ENCODE measurements around the gene CPEB4.
A peak's percentile ranks its signal among the peaks of the same experiment; 100 is the strongest.

Gene CPEB4

DNA sequence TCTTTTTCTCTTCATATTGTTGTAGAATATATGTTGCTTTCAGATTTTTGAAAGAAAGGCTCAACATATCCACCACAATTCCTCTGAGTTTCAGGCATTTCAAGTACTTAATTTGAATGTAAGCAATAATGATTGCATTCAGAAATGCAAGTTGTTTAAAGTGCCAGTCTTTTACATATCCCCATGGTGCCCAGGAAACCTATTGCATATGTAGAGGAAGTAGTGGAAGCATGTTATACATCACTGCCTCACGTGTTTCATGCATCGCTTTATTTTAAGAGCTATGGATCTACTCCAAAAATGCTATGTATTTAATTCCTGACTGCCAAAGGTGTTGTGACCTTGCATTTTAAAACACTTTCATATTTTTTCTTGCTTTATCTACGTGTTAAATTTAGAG is 28.1 kb downstream of the CPEB4 start:
- no peak for DNase-seq

DNA sequence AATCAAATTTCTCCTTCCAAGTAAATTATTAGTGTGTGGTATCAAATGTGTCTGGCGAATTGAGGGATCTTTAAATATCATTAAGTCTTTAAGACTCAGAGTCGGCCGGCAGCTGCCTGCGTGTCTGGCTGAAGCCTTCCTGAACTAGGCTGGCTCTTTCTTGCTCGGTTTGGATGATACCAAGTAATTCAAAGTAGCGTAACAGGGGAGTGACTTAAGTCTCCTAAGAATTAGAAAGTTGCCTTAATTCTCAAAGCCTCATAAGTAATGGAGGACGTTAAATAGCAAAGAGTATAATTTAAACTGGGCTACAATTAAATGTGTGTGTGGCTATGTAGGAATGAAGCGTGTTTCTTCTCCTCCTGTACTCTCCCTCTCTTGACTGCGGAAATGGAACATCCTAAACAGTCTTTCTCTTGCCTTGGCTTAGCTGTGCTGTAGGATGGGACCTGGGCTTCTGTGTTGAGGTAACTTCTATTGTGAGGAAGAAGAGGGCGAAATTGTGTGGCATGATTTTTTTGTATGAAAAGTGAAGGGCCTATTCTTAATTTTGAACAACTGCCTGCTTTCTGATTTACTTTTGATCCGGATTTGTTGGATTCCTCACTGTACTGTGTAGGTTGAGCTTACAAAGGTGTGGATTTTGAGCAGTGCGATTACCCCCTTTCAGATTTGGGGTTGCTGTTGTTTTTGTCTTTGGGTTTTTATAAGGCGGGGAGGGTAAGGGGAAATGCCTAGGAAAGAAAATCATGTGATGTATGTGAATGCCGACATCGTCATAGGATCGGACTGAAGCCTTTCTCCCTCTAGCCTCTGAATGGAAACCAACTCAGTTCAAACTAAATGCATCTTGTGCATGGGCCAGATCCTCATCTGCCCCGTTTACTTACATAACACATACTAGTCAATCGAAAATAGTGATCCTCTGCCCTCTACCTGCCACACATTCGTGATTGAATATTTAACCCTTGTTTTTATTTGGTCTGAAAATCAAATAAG is 29.9 kb downstream of the CPEB4 start:
- peak; percentile 66 to 84 for DNase-seq

DNA sequence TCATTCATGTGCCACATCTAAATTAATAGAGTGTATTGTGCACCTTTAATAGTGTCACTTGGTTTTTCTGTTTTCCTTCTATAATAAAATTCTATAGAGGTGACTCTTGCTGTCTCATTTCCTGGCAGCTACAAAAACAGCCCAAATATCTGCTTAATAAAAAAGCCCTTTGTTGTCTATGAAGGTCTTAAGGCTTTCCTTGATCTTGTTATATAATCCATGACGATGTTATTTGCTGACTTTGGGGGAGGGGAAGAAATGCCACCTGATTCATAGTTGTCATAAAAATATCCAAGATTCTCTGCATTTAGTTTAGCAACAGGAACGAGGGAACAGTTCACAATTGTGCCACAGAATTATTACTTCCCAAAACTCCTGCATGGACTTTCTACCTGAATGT is 31.3 kb downstream of the CPEB4 start:
- DNase-seq, result peak in 1 of 2 donors; percentile 10

DNA sequence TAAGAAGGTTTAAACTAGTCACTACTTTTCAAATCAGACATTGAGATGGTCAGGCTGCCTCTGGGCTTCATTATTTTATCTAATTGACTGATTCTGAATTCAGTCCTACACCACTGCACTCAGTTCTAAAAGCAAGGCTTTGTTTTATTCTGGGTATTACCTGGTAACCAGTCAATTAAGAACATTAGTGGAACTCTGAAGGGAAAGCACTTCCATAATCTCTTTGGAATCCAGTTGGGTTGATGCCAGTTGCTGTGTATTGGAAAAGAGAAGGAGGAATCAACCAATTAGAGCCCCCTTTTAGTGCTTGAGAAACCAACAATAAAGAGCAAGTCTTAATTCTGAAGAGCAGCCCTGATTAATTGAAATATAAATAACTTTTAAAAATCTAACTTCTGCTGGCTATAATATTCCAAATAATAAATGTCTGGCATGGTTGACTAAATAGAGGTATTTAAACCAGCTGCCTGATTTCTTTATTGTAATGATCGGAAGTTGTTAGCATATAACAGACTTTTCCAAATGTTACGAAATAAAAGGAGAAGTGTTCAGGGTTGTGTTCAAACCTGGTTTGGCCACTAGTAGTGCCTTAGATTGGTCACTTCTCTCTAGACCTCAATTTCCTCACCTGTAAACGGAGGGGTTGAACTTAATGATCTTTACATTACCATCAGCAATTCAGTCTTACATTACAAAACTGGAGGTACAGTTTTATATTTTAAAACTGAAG is 32.0 kb downstream of the CPEB4 start:
- DNase-seq, result no peak

DNA sequence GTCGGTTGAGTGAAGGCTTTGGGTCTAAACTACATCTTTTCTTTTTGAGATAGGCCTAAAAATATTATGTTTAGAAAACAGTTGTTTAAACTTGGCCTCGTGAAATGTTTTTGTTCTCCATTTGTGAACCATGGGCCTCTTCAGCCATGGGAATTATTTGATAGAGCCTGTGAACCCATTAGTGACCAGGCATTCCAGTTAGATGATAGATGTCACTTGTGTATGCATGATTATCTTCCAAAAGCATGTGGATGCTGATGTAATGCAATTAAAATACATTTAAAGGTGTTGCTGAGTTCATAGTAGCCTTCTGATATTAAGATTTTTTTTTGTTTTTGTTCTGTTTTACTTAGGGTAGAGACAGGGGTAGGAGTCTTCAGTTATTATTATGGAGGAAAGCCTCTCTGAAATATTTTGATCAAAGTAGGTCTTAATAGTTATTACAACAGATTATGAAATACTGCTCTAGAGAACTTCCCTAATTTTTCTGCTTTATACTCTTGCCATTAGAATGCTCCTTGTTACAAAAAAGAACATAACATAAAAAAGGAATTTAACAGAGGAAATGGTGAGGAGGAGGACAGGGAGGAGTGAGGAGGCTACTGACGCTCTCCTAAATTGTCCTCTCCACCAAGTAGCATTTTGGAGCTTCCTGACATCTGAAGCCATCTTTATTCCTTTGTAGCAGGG is 32.9 kb downstream of the CPEB4 start:
- DNase-seq, result no peak

DNA sequence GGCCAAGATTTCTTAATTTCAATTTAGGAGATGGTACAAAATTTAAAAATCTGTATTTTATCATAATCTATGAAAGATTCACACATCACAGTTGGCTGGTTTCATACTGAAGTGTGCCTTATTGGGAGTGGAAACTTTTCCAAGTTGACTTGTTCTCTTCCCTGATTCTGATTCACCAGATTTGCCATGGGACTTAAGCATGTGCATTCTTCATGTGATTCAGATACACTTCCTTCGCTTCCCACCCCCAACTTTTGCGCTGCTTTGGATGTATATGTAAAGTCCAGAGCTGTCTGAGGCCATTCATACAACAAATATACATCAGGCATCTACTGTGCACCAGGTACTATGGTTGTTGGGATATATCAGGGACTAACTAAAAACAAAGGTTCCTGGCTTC is 34.4 kb downstream of the CPEB4 start:
- no peak for DNase-seq

DNA sequence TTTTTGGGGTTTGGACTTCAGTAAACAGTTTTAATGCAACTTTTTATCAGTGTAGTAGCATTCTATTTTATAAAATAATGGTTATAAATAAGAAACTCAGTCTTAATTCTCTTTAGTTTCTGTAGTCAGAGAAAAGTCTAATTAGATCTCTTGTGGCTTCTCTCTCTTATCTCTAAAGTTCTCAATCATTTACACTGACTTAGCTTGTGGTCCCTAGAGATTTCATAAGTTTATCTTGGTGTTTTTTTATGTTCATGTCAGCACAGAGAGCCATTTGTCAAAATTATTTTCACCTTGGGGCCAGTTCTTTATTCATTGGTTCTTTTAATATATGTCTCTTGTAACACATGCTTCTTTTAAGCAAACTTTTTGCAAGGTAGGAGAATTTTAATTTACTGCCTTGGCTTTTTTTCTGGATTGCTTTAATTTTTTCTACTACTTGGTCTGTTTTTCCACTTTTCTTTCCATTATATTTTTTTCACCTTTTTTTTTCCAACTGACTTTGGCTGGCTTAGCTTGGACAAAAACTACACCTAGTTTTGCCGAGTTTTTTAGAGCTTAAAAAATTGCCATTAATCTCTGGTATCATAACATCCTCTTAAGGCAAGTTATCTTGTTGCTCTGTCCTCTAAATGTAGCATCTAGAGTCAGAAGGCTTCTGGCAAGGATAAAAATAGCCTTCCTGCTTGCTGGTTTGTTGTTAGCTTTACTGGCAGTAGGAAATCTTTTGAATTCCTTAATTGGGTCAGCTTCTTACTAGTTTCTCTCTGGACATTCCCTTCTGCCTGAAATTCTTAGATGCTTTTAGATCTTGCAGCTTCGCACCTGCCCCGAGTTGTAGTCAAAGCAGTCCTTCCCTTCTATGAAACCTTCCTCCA is 35.3 kb downstream of the CPEB4 start:
- no peak for DNase-seq

DNA sequence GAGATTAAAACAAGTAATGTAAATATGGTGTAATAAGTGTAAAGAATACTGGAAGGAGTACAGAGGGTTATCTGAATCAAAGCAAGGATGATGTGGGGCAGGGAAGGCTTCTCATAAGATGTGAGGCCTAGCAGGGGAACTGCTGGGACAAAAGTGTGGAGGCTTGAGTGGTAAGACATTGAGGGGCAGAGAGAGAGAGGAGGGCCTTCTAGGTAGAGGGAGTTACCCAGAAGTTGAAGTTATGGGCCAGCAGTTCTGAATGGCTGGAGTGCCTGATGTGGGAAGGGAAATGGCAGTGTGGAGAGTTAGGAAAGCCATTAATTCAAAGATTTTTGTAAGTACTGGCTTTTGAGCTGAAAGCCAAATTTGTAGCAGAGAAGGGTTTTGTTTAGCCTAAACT is 36.8 kb downstream of the CPEB4 start:
- DNase-seq, result no peak

DNA sequence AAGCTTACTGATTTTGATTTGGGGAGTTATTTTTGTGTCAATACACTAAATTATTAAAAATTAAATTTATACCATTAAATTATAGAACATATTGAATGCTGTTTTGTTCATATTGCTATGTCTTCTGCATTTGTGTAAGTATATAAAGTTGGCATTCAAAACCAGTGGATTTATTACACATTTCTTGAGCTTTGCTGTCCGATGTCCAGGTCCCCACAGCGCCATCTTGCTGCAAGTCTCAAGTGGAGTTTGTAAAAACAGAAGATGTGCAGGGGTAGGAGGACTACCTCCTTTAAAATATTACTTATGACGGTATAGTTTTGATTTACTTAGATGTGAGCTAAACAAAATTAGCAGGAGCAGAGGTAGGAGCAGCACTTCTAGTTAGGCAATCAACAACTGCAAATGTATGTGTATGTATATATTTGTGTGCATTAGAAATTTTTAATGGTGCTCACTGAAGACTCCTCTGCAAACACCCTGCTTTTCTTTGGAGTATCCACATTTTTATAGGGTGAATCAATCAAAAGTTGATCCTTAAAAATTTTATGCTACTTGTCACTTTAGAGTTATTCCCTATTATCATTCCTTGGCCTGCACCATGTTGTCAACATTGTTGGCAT is 37.4 kb downstream of the CPEB4 start:
- peak; percentile 47 to 63 for DNase-seq

DNA sequence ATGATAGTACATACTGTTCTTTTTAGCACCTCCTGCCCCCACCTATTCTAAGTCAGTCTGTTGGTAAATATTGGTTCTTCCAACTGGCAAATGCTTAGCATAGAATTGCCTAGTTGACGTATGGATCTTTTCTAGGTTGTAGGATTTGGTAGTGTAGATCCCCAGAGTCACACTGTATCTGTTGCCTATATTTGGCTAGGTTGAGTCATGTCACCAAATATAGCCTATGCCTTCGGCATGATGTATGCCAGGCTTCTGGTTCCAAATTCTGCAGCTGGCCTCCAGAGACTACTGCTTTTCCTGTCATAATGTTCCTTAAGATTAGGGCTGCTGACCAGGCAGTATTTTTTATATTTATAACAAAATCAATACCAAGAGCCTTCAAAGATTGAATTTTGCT is 38.2 kb downstream of the CPEB4 start:
- no peak for DNase-seq

DNA sequence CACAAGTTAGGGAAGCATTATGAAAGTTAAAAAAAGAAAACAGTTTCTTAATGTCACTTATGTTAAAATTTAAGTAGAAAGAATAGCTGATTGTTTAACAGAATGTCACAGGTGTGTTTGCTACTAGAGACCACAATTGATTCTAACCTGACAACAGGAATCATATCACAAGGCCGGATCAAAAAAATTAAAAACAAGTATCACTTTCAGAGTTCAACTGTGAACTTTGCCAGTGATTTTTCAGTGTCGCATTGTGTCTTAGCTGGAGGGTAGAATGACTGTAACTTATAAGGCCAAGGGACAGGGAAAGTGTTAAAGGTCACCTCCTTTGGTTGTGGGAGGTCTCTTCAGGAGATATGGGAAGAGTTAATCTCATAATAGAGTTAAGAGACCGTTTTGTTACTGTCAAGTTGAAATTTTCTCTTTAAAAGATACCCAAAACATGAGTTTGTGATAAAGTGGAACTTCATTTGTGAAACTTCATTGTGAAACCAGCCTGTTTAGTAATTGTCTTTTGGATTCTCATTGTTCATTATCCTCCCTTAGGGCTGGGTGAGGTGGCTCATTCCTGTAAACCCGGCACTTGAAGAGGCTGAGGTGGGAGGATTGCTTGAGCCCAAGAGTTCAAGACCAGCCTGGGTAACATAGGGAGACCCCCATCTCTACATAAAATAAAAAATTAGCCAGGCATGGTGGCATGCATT is 40.9 kb downstream of the CPEB4 start:
- no peak for DNase-seq

DNA sequence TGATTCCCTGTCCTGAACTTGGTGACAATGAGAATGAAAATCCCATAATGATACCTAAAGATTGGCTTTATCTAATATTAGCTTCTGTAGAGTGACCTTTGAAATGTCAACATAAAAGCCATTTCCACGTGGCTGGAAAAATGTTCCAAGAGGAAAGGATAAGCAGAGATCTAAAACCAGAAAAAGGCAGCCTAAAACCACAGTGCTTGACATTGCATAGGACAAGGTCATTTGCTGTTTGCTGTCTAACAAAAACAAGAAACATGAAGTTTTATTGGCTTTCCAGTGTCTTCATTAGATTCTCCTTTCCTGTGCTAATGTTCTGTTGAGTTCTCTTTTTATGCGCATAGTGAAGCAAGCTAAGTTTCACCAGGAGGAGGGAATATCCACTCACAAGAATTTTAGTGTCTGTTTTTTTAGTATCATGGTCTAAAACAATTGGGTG is 44.6 kb downstream of the CPEB4 start:
- DNase-seq, result no peak

DNA sequence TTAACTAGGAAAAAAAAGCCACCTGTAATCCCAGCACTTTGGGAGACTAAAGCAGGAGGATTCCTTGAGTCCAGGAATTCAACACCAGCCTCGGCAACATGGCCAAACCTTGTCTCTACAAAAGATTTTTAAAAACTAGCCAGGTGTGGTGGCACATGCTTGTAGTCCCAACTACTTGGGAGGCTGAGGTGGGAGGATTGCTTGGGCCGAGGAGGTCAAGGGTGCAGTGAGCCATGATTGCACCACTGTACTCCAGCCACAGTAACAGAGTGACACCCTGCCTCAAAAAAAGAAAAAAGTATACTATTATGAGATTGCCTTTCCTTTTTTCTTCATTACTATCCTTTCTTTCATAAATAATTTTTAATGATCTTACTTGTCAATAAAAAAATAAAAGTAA is 45.8 kb downstream of the CPEB4 start:
- no peak for DNase-seq

DNA sequence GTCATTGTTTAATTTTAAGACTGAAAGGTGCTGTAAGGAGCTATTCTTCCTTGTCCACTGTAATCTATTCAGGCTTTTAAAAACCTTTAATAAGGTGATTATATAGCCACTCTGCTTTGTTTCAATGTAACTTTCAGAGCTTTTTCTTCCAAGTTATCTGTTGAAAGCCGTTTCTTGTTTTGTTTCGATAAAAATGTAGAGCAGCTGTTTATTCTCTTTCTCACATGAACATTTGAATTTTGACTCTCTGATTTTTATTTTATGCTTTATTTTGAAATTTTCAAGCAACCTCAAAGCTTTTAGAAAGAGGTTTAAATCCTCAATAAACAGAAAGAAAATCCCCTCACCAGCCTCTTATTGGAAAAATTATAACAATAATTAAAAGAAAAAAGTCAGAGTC is 47.2 kb downstream of the CPEB4 start:
- DNase-seq, result no peak

DNA sequence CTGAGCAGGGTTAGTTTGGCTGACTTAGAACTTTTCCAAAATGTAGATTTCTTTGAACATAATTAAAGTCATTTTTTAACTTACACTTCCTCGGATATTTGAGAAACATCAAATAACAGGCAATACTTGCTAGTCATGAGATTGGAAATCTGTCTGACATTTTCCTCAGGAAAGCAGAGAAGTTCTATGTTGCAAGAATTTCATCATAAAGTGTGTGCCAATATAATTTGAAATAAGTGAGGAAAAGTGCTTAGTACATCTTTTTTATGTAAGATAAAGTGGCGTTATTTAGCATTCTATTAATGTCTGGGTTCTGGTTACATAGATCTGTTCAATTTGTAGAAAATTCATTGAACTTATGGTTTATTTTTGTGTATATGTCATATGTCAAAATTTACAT is 52.1 kb downstream of the CPEB4 start:
- no peak for DNase-seq

DNA sequence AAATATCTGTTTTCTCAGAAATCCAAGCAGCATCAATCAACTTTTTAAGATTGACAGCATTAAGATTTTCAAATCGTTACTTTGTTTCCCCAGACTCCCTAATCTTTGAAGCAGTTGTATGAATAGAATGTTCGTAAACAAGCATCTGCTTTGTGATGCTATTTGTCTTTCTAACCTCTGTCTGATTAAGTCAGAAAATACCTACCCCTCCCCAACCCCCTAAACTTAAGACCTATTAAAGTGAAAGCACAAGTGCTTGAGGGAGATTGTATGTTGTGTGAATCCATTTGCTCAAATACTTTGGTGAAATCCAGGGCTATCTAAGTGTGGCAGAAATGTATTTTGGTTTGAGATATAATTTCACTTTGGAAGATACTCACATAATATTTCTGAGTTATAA is 53.0 kb downstream of the CPEB4 start:
- DNase-seq, result no peak

DNA sequence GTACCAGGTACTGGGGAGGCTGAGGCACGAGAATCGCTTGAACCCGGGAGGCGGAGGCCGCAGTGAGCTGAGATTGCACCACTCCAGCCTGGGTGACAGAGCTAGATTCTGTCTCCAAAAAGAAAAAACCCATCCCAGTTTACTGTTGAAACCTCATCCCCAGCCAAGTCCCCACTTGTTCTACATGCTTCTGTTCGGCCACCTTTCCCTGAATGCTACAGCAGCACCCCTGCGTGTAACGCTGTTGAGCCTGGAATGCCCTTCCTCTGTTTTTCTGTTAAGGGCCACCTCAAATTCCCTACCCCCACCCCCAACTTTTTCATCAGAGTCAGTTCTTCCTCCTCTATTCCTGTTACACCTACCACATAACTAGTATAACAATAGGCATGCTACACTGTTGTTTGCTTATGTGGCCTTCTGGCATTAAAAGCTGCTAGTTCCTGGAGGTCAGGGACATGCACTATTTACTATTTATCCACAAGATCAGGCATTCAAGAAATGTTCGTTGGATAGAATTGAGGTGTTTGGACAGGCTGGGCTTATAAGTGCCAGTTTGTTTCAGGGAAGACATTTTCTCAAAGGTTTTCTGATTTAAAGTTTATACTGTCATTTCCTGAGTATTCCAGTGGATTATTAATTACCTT is 53.7 kb downstream of the CPEB4 start:
- no peak for DNase-seq

DNA sequence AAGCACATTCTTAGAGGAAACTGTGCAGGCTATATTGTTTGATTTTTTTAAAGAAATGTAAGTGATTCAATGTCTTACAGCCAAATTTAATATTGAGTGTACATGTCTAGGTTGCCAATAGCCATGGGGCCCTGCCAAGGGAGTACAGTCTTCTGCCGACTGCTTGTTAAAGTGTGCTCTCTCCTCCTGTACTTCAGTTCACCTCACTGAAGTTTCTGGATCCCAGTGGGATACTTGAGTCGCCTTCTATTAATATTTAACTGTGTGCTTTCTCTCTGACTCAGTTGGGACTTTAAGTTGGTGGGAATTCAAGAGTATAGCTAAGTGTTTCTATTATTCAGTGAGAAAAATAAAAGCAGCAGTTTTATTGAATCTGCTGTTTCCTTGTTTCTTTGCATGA is 56.4 kb downstream of the CPEB4 start:
- DNase-seq, result no peak

DNA sequence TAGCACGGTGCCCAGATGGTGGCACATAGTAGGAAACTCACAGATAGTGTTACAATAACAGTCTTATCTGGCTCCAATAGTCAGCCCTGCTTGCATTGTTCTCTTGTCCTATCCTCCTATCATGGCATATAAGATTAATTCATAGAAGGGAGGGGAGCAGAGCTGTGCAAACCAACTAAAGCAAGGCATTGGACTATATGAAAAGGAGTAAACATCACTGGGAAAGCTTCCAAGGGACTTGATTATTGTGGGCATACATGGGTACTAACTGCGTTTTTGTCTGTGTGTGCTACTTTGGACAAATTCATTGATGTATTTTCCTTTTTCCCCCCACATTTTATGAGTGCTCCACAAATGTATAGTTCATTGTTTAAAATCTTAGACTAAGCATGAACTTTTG is 57.0 kb downstream of the CPEB4 start:
- DNase-seq, result no peak

DNA sequence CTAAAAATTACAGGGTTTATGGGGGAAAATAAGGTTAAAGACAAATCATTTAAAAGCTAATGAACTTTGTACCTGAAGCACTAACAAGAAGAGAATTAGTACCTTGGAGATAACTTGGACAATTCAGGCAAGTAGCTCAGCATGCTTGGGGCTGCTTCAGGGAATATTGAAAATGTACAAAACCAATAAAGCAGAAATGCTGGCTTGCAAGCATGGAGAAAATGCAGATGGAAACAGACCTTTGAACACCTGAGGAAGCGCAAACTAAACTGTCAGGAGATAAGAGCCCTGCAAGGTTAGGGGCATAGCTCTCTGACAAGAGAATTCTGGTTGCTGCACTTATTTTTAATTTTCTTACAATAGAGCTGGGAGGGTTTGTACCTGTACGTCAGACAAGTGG is 58.2 kb downstream of the CPEB4 start:
- no peak for DNase-seq

DNA sequence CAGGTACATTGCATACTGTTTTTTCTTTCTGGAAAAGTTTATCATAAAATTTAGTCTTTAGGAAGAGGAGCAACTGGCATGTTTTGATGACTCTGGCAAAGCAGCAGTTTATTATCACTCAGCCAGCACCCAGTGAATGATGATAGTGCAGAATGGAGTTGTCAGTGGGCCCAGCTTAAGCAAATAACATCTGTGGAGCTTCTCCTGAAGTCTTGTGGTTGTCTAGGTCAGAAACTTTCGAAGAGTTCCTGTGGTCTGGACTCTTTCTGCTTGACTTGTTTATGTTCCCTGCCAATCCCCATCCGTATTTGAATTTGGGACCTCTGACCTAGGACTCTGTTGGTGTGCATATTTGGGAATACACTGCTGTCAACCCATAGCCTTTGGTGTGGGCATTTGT is 62.7 kb downstream of the CPEB4 start:
- no peak for DNase-seq

Data from CD4-positive, alpha-beta T cell treated with Interferon alpha-2 for 1 hour (primary cell).